Testis (tissue), 3 donors: Measurements from ENCODE around the gene LBH. TPM values are rescaled to one million over a fixed set of nuclear protein-coding genes. Genes with fewer than 3 reads are reported as not detected.

Experiments used
- DNase-seq: peaks from one replicate; pipeline ENCODE4 v3.0.0-alpha.2; 2019
- H3K27ac ChIP-seq, 2 donors: fragments of 200-600 bp; sonication (generic); one replicate each; pipeline ENCODE4 v1.5.1; 2019
- H3K27me3 ChIP-seq: fragments of 200-600 bp; sonication (generic); one replicate; pipeline ENCODE4 v1.5.1; 2019
- H3K36me3 ChIP-seq: fragments of 200-600 bp; sonication (generic); one replicate; pipeline ENCODE4 v1.5.1; 2017; ENCODE audit warnings: low read depth; ENCODE audit errors: missing control alignments
- H3K4me1 ChIP-seq: fragments of 200-600 bp; sonication (generic); one replicate; pipeline ENCODE4 v1.5.1; 2019
- H3K4me3 ChIP-seq, 2 donors: fragments of 200-600 bp; sonication (generic); one replicate each; pipeline ENCODE4 v1.5.1; 2017 to 2019
- H3K9me3 ChIP-seq: fragments of 200-600 bp; sonication (generic); one replicate; pipeline ENCODE4 v1.5.1; 2017
- POLR2A ChIP-seq: fragments of 450-650 bp; IDR thresholded peaks from one replicate; pipeline ENCODE4 v1.6.1; 2017; ENCODE audit warnings: antibody characterized with exemption, mild to moderate bottlenecking, moderate library complexity
- WGBS, 2 donors: methylation state at CpG; one replicate each; pipeline ENCODE4 v1.1.5; 2018; 5-methylcytosine and 5-hydroxymethylcytosine counted together
- intact Hi-C: fragments of 100-400 bp; cut with DNase I; formaldehyde crosslinking; loops from one replicate; pipeline ENCODE4 v1.15.1; 2023; ENCODE audit warnings: low total_unique reads
- polyA plus RNA-seq: library from polyadenylated mRNA; stranded (reverse); fragments of 350-450 nt; fragmentation: Illumina TruSeq; extraction: RNeasy Lipid Tissue Mini Kit (QIAGEN cat#74804); gene quantifications from one replicate; pipeline ENCODE4 v1.2.3, GENCODE V29; 2014; ENCODE audit warnings: low read depth, low replicate concordance; ENCODE audit not compliant: insufficient read depth
- total RNA-seq, 2 donors: library from RNA; depleted of rRNA; stranded (reverse); fragments of >200 nt; gene quantifications; one replicate each; pipeline ENCODE4 v1.2.3, GENCODE V29; 2016
- TF ChIP-seq, protein P1 (sequence below), 3 experiments: fragments of 450-650 bp in 2 of 3; fragments of 200-600 bp in 1 of 3; sonication (generic) in 1 of 3; IDR thresholded peaks; one replicate each; pipeline ENCODE4 v1.5.1; 2016 to 2019; ENCODE audit warnings: antibody characterized with exemption in 3 of 3, mild to moderate bottlenecking in 2 of 3, moderate library complexity in 1 of 3

Gene LBH
- total and polyA plus RNA-seq, 3 donors from 2014 or later: 23.9 to 32.1 (median 25.7) TPM

DNA sequence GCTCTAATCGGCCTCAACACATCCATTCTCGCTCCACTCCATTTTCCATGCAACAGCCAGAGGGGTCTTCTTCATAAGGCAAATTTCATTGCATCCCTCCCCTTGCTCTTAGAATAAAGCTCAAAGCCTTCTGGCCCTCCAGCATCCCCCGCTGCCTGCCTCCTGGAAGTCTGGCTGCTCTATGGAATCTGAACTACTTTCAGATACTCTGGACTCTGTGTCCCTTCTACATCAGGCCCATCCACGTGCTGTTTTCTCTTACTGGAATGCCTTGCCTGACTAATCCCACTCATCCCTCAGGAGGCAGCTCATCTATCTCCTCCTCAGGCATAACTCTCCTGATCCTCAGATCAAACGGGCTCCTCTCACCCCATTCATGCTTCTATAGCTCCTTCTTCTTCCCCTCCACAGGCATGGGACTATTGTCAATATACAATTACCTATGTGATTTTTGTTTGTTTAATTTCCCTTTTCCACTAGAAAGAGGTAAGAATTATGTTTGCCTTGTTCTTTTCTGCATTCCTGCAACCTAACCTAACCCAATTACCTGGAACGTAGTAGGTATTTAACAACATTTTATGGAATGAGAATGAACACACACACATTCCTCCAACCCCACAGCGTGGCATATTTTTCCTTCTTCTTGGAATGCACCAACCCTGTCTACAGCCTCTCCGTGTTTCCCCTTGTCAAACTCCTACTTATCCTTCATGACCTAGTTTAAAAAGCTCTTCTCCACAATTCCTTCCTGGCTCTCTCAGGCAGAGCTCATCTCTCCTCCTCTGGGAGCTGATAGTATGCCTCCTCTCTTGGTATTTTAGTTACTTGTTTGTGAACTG is 49.5 kb downstream of the LBH start:
- intact Hi-C loops: no loop called here
- Histone ChIP-seq H3K27ac (no peak overlapping the region), H3K4me1 (no peaks in the 10 kb centered on the region), H3K4me3 (no peak overlapping the region), H3K27me3 (no peaks in the 10 kb centered on the region), H3K9me3 (no peaks in the 10 kb centered on the region), H3K36me3 (no peaks in the 10 kb centered on the region)
- 73 to 80% methylated on average over 8 of the region's 8 CpGs for WGBS, 2 donors
- no peak for TF ChIP-seq POLR2A
- TF ChIP-seq, protein P1, sequence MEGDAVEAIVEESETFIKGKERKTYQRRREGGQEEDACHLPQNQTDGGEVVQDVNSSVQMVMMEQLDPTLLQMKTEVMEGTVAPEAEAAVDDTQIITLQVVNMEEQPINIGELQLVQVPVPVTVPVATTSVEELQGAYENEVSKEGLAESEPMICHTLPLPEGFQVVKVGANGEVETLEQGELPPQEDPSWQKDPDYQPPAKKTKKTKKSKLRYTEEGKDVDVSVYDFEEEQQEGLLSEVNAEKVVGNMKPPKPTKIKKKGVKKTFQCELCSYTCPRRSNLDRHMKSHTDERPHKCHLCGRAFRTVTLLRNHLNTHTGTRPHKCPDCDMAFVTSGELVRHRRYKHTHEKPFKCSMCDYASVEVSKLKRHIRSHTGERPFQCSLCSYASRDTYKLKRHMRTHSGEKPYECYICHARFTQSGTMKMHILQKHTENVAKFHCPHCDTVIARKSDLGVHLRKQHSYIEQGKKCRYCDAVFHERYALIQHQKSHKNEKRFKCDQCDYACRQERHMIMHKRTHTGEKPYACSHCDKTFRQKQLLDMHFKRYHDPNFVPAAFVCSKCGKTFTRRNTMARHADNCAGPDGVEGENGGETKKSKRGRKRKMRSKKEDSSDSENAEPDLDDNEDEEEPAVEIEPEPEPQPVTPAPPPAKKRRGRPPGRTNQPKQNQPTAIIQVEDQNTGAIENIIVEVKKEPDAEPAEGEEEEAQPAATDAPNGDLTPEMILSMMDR (IDR thresholded peaks at IDR 0.05): no peak
- DNase-seq: no peak

DNA sequence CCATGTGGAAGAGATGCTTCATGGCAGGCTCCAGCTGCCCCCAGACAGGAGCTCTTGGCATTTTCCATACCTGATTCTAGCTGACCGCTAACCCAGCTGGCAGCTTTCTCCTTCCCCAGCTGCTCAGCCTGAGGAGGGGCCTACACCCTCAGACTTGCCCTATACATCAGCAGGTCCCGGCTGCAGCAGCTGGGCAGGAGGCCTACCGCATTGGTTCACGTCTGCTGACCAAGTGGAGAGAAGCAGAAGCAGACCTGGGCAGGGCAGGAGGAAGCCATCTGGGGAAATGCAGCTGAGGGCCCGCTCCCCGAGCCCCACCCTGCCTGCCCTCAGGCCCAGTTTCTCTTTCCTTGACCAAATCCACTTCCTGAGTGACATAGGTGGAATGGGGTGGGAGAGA is 50.7 kb downstream of the LBH start:
- Histone ChIP-seq H3K27ac (no peak overlapping the region), H3K36me3 (no peaks in the 10 kb centered on the region), H3K9me3 (no peaks in the 10 kb centered on the region), H3K4me3 (no peak overlapping the region), H3K4me1 (no peaks in the 10 kb centered on the region), H3K27me3 (no peaks in the 10 kb centered on the region)
- TF ChIP-seq, protein P1 (IDR thresholded peaks at IDR 0.05): no peak
- no peak for TF ChIP-seq POLR2A
- WGBS, 2 donors: 95 to 100% methylated on average over 2 to 6 of the region's 6 CpGs
- intact Hi-C loops: no loop called here
- no peak for DNase-seq

DNA sequence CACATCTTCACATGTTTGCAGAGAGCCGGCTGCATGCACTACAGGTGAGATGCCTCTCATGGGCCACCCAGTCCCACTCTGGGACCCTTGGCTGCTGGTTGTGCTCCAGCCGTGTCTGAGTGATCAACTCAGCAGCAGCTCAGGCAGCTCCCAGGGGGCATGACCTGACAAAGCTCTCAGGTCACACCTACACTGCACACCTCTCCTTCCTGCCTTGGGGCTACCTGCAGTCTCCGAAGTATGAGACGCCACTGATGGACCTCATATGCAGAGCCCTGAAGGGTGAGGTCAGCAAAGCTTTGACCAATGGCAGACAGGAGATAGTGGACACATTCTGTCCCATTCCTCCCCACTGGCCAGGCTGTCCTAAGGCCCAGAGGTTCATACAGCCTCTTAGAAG is 51.4 kb downstream of the LBH start:
- Histone ChIP-seq H3K4me1 (no peaks in the 10 kb centered on the region), H3K9me3 (no peaks in the 10 kb centered on the region), H3K36me3 (no peaks in the 10 kb centered on the region), H3K27ac (no peak overlapping the region), H3K4me3 (no peak overlapping the region), H3K27me3 (no peaks in the 10 kb centered on the region)
- intact Hi-C loops: no loop called here
- WGBS, 2 donors: 63 to 94% methylated on average over 3 to 4 of the region's 4 CpGs
- no peak for DNase-seq
- TF ChIP-seq POLR2A: no peak
- TF ChIP-seq, protein P1 (IDR thresholded peaks at IDR 0.05): no peak

DNA sequence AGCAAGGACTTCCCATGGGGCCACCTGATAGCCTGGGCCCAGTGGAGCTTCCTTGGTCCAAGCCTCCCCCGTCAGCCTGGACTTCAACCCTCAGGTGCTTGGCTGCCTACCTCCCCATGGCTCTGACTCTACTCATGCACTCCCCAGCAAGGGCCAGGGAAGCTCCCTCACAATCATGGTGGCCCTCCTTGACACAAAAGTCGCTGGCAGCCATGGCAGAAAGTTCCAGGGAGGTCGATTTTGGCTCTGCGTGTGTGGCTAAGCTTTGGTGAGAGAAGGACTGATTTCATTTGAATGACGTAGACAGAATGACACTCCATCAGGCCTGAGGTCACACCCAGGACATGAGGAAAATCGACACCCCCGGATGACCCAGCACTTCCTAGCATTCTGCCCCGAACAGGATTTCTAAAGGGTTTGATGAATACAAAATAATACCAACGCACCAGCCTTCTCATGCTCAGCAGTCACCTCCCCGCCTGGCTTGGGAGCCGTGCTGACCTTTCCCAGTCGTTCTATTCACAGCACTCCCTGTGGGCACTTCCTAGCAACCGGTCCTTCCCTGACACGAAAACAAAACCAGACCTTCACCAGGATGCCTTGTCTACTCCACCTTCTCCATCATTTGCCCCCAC is 52.7 kb downstream of the LBH start:
- Histone ChIP-seq H3K27ac (no peak overlapping the region), H3K4me1 (no peaks in the 10 kb centered on the region), H3K9me3 (no peaks in the 10 kb centered on the region), H3K36me3 (no peaks in the 10 kb centered on the region), H3K4me3 (no peak overlapping the region), H3K27me3 (no peaks in the 10 kb centered on the region)
- DNase-seq: no peak
- no peak for TF ChIP-seq POLR2A
- intact Hi-C loops: no loop called here
- 82 to 88% methylated on average over 14 of the region's 14 CpGs for WGBS, 2 donors

DNA sequence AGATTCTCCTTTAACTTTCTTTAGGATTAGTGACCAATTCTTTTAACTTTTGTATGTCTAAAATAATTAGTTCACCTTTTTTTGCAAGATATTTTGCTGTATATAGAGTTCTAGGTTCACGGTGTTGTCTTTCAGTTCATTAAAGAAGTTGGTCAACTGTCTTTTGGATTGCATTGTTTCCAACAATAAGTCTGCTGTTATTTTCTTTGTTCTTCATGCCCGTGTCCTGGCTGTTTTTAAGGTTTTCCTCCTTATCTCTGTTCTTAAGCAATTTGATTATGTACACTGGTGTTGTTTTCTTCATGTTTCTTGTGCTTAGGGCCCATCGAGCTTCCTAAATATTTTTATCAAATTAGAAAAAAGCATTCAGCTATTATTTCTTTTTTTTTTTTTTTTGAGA is 54.4 kb downstream of the LBH start:
- TF ChIP-seq, protein P1 (IDR thresholded peaks at IDR 0.05): no peak
- no peak for TF ChIP-seq POLR2A
- no peaks in the 10 kb centered on the region for H3K4me1 ChIP-seq
- H3K4me3 ChIP-seq: no peak overlapping the region
- no peaks in the 10 kb centered on the region for H3K27me3 ChIP-seq
- no peak overlapping the region for H3K27ac ChIP-seq
- H3K36me3 ChIP-seq: no peaks in the 10 kb centered on the region
- DNase-seq: no peak
- whole genome bisulfite sequencing, 2 donors: 94 to 98% methylated on average over 3 of the region's 3 CpGs
- H3K9me3 ChIP-seq: no peaks in the 10 kb centered on the region
- intact Hi-C loops: no loop called here
